ENCODE results near the gene FNDC3B.

Gene FNDC3B

GRCh38 chr3:172073262-172073915, 34.0 kb downstream of the FNDC3B start:
- DNase-seq (ENCODE audit: low spot score), result no peak

- no peak for DNase-seq (ENCODE audit: low spot score)
These were observed 34.7 kb downstream of the FNDC3B start for GRCh38 chr3:172074032-172074431.

GRCh38 chr3:172074586-172074985, 35.2 kb downstream of the FNDC3B start:
- DNase-seq (ENCODE audit: low spot score), result no peak

GRCh38 chr3:172076212-172076611, 36.8 kb downstream of the FNDC3B start:
- no peak for DNase-seq (ENCODE audit: low spot score)

GRCh38 chr3:172077197-172077757, 37.9 kb downstream of the FNDC3B start:
- DNase-seq (ENCODE audit: low spot score), result no peak

- DNase-seq (ENCODE audit: low spot score), result no peak
These were observed 38.9 kb downstream of the FNDC3B start for GRCh38 chr3:172078244-172078643.

- no peak for DNase-seq (ENCODE audit: low spot score)
These were observed 39.3 kb downstream of the FNDC3B start for GRCh38 chr3:172078721-172079120.

GRCh38 chr3:172079326-172079976, 40.1 kb downstream of the FNDC3B start:
- no peak for DNase-seq (ENCODE audit: low spot score)

GRCh38 chr3:172080503-172080902, 41.1 kb downstream of the FNDC3B start:
- no peak for DNase-seq (ENCODE audit: low spot score)

GRCh38 chr3:172082269-172082668, 42.9 kb downstream of the FNDC3B start:
- peak; percentile 28 for DNase-seq (ENCODE audit: low spot score)

- no peak for DNase-seq (ENCODE audit: low spot score)
These were observed 43.6 kb downstream of the FNDC3B start for GRCh38 chr3:172082820-172083513.

- DNase-seq (ENCODE audit: low spot score), result no peak
These were observed 44.6 kb downstream of the FNDC3B start for GRCh38 chr3:172083995-172084409.

- DNase-seq (ENCODE audit: low spot score), result no peak
These were observed 45.6 kb downstream of the FNDC3B start for GRCh38 chr3:172084871-172085556.

GRCh38 chr3:172085557-172085895, 46.1 kb downstream of the FNDC3B start:
- peak; percentile 32 for DNase-seq (ENCODE audit: low spot score)

GRCh38 chr3:172086071-172086470, 46.7 kb downstream of the FNDC3B start:
- no peak for DNase-seq (ENCODE audit: low spot score)

- DNase-seq (ENCODE audit: low spot score), result no peak
These were observed 47.8 kb downstream of the FNDC3B start for GRCh38 chr3:172087198-172087597.

- DNase-seq (ENCODE audit: low spot score), result no peak
These were observed 48.5 kb downstream of the FNDC3B start for GRCh38 chr3:172087602-172088580.

- DNase-seq (ENCODE audit: low spot score), result no peak
These were observed 49.9 kb downstream of the FNDC3B start for GRCh38 chr3:172089250-172089649.

- DNase-seq (ENCODE audit: low spot score), result no peak
These were observed 50.7 kb downstream of the FNDC3B start for GRCh38 chr3:172090035-172090434.

- no peak for DNase-seq (ENCODE audit: low spot score)
These were observed 53.3 kb downstream of the FNDC3B start for GRCh38 chr3:172092658-172093057.
